Epithelial cell of esophagus (primary cell): Measurements from ENCODE around the gene NCK2.

Source experiments
- DNase-seq: peaks from one replicate; pipeline ENCODE4 v3.0.0; 2010; ENCODE audit warnings: low read depth
- H3K4me3 ChIP-seq: 2 replicates; pipeline ENCODE4 v1.5.1; 2011; ENCODE audit warnings: mild to moderate bottlenecking, low read length, control low read depth
- CTCF ChIP-seq: IDR thresholded peaks from 2 replicates; pipeline ENCODE4 v1.5.1; 2011; ENCODE audit warnings: low read depth, mild to moderate bottlenecking, low read length, control low read depth, inconsistent platforms; ENCODE audit not compliant: insufficient read depth; ENCODE audit errors: missing control alignments

NCK2 gene

DNA sequence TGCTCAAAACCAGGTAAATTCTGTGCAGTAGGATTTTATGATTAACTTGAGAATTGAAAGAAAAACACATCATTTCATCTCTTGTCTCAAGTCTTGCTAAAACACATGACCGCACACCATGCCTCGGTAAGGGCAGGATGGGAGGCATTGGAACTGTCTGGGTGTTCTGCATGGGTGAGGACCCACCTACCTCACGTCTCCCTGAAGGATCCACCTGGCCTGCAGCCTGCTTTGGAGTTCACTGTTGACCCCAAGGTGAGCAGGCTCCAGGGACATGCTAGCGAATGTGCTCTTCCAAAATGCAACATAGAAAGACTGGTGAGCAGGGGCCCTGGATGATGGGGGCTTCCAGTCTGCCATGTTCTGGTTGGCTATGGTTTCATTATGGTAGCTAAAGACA is 131.5 kb downstream of the NCK2 start:
- no peak overlapping the region for H3K4me3 ChIP-seq
- no peak for DNase-seq
- no peak for TF ChIP-seq CTCF

DNA sequence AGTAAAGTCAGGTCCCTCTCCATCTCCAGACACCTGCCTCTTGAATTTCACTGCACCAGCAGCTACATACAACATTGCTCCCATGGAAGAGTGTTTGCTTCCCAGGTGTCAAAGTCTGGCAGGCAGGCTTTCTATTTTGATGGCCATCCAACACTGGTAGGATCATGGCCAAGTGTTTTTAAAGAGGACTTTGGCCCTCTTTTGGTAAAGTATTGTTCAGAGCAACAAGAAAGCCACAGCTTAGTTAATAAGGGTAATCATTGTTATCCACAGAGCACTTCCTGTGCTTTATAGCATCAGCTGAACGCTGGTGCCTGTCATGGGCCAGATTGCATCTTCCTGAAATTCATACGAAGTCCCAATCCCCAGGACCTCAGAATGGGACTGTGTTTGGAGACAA is 133.2 kb downstream of the NCK2 start:
- H3K4me3 ChIP-seq, result no peak overlapping the region
- no peak for DNase-seq
- TF ChIP-seq CTCF, result no peak

- no peak for TF ChIP-seq CTCF
- no peak overlapping the region for H3K4me3 ChIP-seq
- DNase-seq, result no peak
These were observed 134.5 kb downstream of the NCK2 start for GRCh38 chr2:105879106-105879802.

- H3K4me3 ChIP-seq, result no peak overlapping the region
- no peak for TF ChIP-seq CTCF
- no peak for DNase-seq
These were observed 135.1 kb downstream of the NCK2 start for GRCh38 chr2:105879803-105880300.

GRCh38 chr2:105880637-105881036 is 135.9 kb downstream of the NCK2 start:
- no peak for DNase-seq
- no peak for TF ChIP-seq CTCF

GRCh38 chr2:105881286-105882136 is 136.8 kb downstream of the NCK2 start:
- H3K4me3 ChIP-seq, result no peak overlapping the region
- no peak for TF ChIP-seq CTCF
- no peak for DNase-seq

More at GRCh38 chr2:105880637-105881036, 135.9 kb downstream of the NCK2 start:
- no peak overlapping the region for H3K4me3 ChIP-seq
